Endodermal cell (in vitro differentiated cells): ENCODE measurements around the gene HGD. TPM values are rescaled to one million over a fixed set of nuclear protein-coding genes. Genes with fewer than 3 reads are reported as not detected.

Source experiments
- DNase-seq: peaks from one replicate; pipeline ENCODE4 v3.0.0-alpha.2; 2017
- H3K27ac ChIP-seq: 2 replicates; pipeline ENCODE4 v1.5.1; 2013; ENCODE audit warnings: mild to moderate bottlenecking, low read depth, low read length, moderate library complexity
- H3K27me3 ChIP-seq: 2 replicates; pipeline ENCODE4 v1.6.1; 2013; ENCODE audit warnings: mild to moderate bottlenecking, low read length, moderate library complexity; ENCODE audit not compliant: insufficient read depth, control insufficient read depth, poor library complexity, severe bottlenecking
- H3K36me3 ChIP-seq: 2 replicates; pipeline ENCODE4 v1.7.0; 2013; ENCODE audit warnings: mild to moderate bottlenecking, low read length, moderate library complexity; ENCODE audit not compliant: control insufficient read depth, insufficient read depth
- H3K4me1 ChIP-seq: one replicate; pipeline ENCODE4 v1.7.0; 2013; ENCODE audit warnings: low read length; ENCODE audit not compliant: control insufficient read depth, insufficient read depth
- H3K4me3 ChIP-seq: 2 replicates; pipeline ENCODE4 v1.5.1; 2013; ENCODE audit warnings: mild to moderate bottlenecking, low read length, moderate library complexity
- H3K9ac ChIP-seq: 2 replicates; pipeline ENCODE4 v1.6.1; 2013; ENCODE audit warnings: mild to moderate bottlenecking, low read length, moderate library complexity; ENCODE audit not compliant: poor library complexity, severe bottlenecking; ENCODE audit errors: extremely low read depth
- H3K9me3 ChIP-seq: 2 replicates; pipeline ENCODE4 v1.6.1; 2013; ENCODE audit warnings: mild to moderate bottlenecking, low read length, moderate library complexity; ENCODE audit not compliant: control insufficient read depth
- H3K27ac Mint-ChIP-seq: 2 replicates; pipeline ENCODE4 v1.8.0; 2020; ENCODE audit warnings: mixed read lengths
- H3K27me3 Mint-ChIP-seq: 2 replicates; pipeline ENCODE4 v1.8.0; 2021; ENCODE audit warnings: mild to moderate bottlenecking, mixed read lengths; ENCODE audit not compliant: insufficient read depth
- H3K36me3 Mint-ChIP-seq: 2 replicates; pipeline ENCODE4 v1.8.0; 2020; ENCODE audit warnings: low read depth, mixed read lengths
- H3K4me1 Mint-ChIP-seq: 2 replicates; pipeline ENCODE4 v1.8.0; 2020; ENCODE audit warnings: mixed read lengths
- H3K4me3 Mint-ChIP-seq: 2 replicates; pipeline ENCODE4 v1.8.0; 2020; ENCODE audit warnings: mild to moderate bottlenecking, moderate library complexity, mixed read lengths
- H3K9me3 Mint-ChIP-seq: 2 replicates; pipeline ENCODE4 v1.8.0; 2020; ENCODE audit warnings: mild to moderate bottlenecking, mixed read lengths
- CTCF ChIP-seq: fragments of 200-600 bp; sonication (generic); conservative IDR thresholded peaks from 2 replicates; pipeline ENCODE4 v1.5.0; 2021; ENCODE audit warnings: antibody characterized with exemption, mild to moderate bottlenecking
- WGBS, 2 experiments: methylation state at CpG; one replicate each; pipeline versions ENCODE4 v1.1.5 to v1.1.7; 2013; ENCODE audit warnings: missing lambda C conversion rate in 2 of 2, mixed read lengths in 1 of 2; ENCODE audit not compliant: insufficient coverage in 1 of 2, insufficient read length in 1 of 2; 5-methylcytosine and 5-hydroxymethylcytosine counted together
- total RNA-seq, 2 donors: library from RNA; stranded (reverse); fragmentation: NEBNext Ultra II Directional in 1 of 2; extraction: Animal tissue kit (Norgen Biotek cat#: 25700) in 1 of 2; gene quantifications; 2 replicates in 1 of 2; 3 replicates in 1 of 2; pipeline ENCODE4 v1.2.1, GENCODE V29; 2021

Gene HGD
- total RNA-seq, 2 donors from 2014 or later: not detected

GRCh38 chr3:120659834-120660233 is 22.2 kb downstream of the HGD start:
- TF ChIP-seq CTCF: no peak

GRCh38 chr3:120659285-120659684 is 22.8 kb downstream of the HGD start:
- Histone ChIP-seq H3K27me3 (no peaks in the 10 kb centered on the region), H3K9ac (no peak overlapping the region), H3K4me1 (no peaks in the 10 kb centered on the region), H3K27ac (no peak overlapping the region), H3K4me3 (no peak overlapping the region), H3K36me3 (no peaks in the 10 kb centered on the region), H3K9me3 (peaks cover 18% of the 10 kb centered on the region)
- Mint-ChIP-seq H3K9me3 (peaks cover 22% of the 10 kb centered on the region), H3K4me1 (peaks cover 3% of the 10 kb centered on the region), H3K27me3 (peaks cover 2% of the 10 kb centered on the region), H3K27ac (no peak overlapping the region), H3K4me3 (no peak overlapping the region), H3K36me3 (no peaks in the 10 kb centered on the region)
- TF ChIP-seq CTCF: no peak
- 82 to 100% methylated on average over 1 of the region's 1 CpG for WGBS, 2 experiments
- DNase-seq: no peak

More at GRCh38 chr3:120659834-120660233, 22.2 kb downstream of the HGD start:
- Histone ChIP-seq H3K4me1 (no peaks in the 10 kb centered on the region), H3K9me3 (peaks cover 18% of the 10 kb centered on the region), H3K4me3 (no peak overlapping the region), H3K36me3 (no peaks in the 10 kb centered on the region), H3K27ac (no peak overlapping the region), H3K27me3 (no peaks in the 10 kb centered on the region), H3K9ac (no peak overlapping the region)
- H3K4me1 Mint-ChIP-seq: peaks cover 3% of the 10 kb centered on the region
- no peak overlapping the region for H3K4me3 Mint-ChIP-seq
- 90 to 100% methylated on average over 1 to 2 of the region's 2 CpGs for WGBS, 2 experiments
- peaks cover 22% of the 10 kb centered on the region for H3K9me3 Mint-ChIP-seq
- H3K27ac Mint-ChIP-seq: no peak overlapping the region
- DNase-seq: no peak
- no peaks in the 10 kb centered on the region for H3K36me3 Mint-ChIP-seq
- H3K27me3 Mint-ChIP-seq: peaks cover 2% of the 10 kb centered on the region

GRCh38 chr3:120652896-120653545 is 29.0 kb downstream of the HGD start:
- Histone ChIP-seq H3K36me3 (no peaks in the 10 kb centered on the region), H3K9me3 (peaks cover 2% of the 10 kb centered on the region), H3K4me1 (no peaks in the 10 kb centered on the region), H3K27me3 (no peaks in the 10 kb centered on the region), H3K27ac (no peak overlapping the region), H3K4me3 (no peak overlapping the region), H3K9ac (no peak overlapping the region)
- no peak for TF ChIP-seq CTCF
- Mint-ChIP-seq H3K27me3 (no peaks in the 10 kb centered on the region), H3K36me3 (no peaks in the 10 kb centered on the region), H3K9me3 (peaks cover 7% of the 10 kb centered on the region), H3K27ac (no peak overlapping the region), H3K4me3 (no peak overlapping the region), H3K4me1 (no peaks in the 10 kb centered on the region)
- WGBS, 2 experiments: 80 to 100% methylated on average over 1 to 5 of the region's 5 CpGs
- DNase-seq: no peak
